Measurements from ENCODE around the gene CYB5R4. TPM values are rescaled to one million over a fixed set of nuclear protein-coding genes. Genes with fewer than 3 reads are reported as not detected.

Gene CYB5R4
- total RNA-seq, 8 experiments from 2014 or later = 2.3 to 15.2 (median 6.3) TPM

DNA sequence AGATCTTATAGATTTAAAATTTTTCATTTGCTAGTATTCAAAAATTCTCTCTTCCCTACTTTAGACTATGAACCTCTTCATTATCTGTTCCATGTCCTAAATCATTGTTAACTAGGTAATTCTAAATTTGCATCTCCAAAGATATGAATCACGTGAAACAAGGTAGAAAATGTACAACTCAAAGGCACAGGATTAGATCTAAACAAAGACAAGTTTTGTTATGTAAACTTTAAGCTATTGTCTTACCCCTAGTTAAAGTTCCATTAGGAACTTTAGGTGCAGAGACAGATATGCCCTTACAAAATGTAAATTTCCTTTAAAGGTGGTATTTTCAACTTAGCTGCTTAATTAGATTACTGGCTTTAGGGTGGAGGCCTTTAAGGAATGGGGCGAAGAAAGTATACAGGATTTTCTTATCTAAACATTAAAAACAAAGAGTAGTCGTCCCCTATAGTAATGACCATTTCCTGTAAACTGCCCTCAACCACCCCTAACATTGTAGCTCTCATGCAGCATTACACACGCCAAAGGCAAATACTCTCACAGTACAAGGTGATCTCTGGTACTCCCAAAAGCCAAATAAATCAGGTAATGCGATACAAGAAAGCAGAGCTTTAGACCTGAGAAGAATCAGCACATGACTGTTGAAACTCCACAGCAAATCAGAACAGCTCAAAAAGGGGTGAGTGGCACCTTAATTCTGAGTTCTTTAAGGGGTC, 116.7 kb downstream of the CYB5R4 start:
- H3K4me3 ChIP-seq = no peak overlapping the region
- H3K4me1 ChIP-seq (replicated peaks in 1 of 2) = peaks cover 0 to 2% of the 10 kb centered on the region in 2 donors
- no peak overlapping the region for H3K27ac ChIP-seq
- in situ Hi-C loops (cut with MboI; ENCODE audit: low pct_unique_long_range_greater_than_20kb in 2 of 9, low sequenced_read_pairs in 9 of 9, unreplicated experiment in 9 of 9) = no loop called here
- 40 to 100% (median 76%) methylated on average over 1 to 5 of the region's 5 CpGs for WGBS, 10 experiments
- no peak for ATAC-seq (replicated peaks in 6 of 8)

DNA sequence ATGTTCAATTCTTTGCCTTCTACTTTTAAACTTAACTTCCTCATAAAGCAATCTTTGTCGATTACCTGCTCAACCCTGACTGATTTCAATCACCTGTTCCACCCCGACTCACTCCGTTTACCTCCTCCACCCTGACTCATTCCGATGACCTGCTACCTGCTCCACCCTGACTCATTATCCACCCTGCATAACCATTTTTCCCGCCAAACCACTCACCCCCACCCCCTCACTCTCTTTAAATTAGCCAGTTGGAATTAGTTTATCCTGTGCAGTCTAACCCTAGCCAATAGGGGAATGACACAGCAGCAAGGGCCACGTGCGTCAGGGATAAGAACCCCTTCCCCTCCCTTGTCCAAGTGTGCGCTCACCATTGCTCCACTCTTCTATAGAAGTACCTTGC, 117.4 kb downstream of the CYB5R4 start:
- Histone ChIP-seq H3K27ac (no peak overlapping the region), H3K4me3 (no peak overlapping the region), H3K4me1 (replicated peaks in 1 of 2) (peaks cover 0 to 2% of the 10 kb centered on the region in 2 donors)
- no peak for ATAC-seq (replicated peaks in 6 of 8)
- 90 to 100% (median 95%) methylated on average over 1 to 8 of the region's 8 CpGs for WGBS, 10 experiments
- in situ Hi-C loops (cut with MboI; ENCODE audit: low pct_unique_long_range_greater_than_20kb in 2 of 9, low sequenced_read_pairs in 9 of 9, unreplicated experiment in 9 of 9) = no loop called here

DNA sequence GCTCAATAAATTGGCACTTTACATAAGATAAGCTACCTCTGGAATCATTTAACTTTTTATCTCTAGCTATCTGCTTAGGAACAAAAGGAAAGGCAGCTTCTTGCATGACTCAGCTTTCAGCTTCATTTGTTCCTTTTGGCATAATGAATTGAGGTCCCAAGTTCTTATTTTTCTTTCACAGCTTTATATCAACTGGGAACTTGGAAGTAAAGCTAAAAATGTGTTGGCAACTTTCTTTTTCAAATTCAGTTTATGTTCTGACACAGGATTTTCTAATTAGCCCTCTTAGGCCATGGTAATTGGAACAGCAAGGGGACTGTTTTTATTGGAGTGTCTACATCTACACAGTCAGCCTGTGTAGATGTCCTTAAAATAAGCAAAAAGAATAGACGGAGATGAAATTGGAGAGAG, 118.8 kb downstream of the CYB5R4 start:
- Histone ChIP-seq H3K4me1 (replicated peaks in 1 of 2) (peaks cover 0 to 2% of the 10 kb centered on the region in 2 donors), H3K27ac (no peak overlapping the region), H3K4me3 (no peak overlapping the region)
- in situ Hi-C loops (cut with MboI; ENCODE audit: low pct_unique_long_range_greater_than_20kb in 2 of 9, low sequenced_read_pairs in 9 of 9, unreplicated experiment in 9 of 9) = no loop called here
- WGBS, 10 experiments = 0 to 83% (median 45%) methylated on average over 1 of the region's 1 CpG; no CpG with 5 or more reads in 2 of the 10 experiments
- ATAC-seq (replicated peaks in 6 of 8) = no peak

DNA sequence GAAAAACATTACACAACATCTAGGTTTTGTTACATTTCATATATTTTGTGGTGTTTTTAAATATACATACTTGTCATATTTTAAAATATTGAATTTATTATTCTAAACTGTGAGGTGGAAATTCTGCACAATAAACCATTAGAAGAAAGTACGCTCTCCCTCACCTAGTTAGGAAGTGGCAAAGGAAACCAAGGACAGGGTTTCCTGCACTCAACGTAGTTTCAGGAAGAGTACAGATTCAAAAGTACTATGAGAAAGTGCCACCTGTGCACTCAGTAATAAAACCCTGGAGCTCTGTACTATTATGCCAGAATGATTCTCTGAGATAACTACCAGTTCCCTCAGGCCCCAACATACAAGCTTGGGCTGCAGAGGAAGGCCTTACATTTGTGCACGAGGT, 119.5 kb downstream of the CYB5R4 start:
- ATAC-seq (replicated peaks in 6 of 8) = no peak
- in situ Hi-C loops (cut with MboI; ENCODE audit: low pct_unique_long_range_greater_than_20kb in 2 of 9, low sequenced_read_pairs in 9 of 9, unreplicated experiment in 9 of 9) = no loop called here
- H3K27ac ChIP-seq = no peak overlapping the region
- no peak overlapping the region for H3K4me3 ChIP-seq
- H3K4me1 ChIP-seq (replicated peaks in 1 of 2) = peaks cover 0 to 2% of the 10 kb centered on the region in 2 donors
- WGBS, 10 experiments = 0 to 100% (median 74%) methylated on average over 1 to 3 of the region's 3 CpGs; no CpG with 5 or more reads in 1 of the 10 experiments

DNA sequence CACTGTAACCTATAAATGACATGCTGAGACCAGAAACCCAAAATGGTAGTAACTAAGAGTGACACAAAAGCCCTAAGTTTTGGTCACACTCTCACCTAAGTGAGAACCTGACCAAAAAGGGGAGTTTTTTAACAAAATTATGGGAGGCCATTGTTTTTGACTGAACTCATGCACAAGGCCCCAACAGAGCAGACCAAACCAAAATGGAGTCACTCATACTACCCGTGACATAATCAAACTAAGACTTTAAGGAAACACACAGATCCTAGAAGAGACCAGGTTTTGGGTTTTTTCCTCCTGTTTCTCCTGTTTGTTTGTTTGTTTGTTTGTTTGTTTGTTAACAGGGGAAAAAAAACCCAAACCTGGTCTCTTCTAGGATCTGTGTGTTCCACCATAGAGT, 124.9 kb downstream of the CYB5R4 start:
- in situ Hi-C loops (cut with MboI; ENCODE audit: low pct_unique_long_range_greater_than_20kb in 2 of 9, low sequenced_read_pairs in 9 of 9, unreplicated experiment in 9 of 9) = no loop called here
- Histone ChIP-seq H3K4me1 (replicated peaks in 1 of 2) (no peaks in the 10 kb centered on the region), H3K4me3 (no peak overlapping the region), H3K27ac (no peak overlapping the region)
- 20 to 86% (median 45%) methylated on average over 1 of the region's 1 CpG; no CpG with 5 or more reads in 2 of the 10 experiments for WGBS, 10 experiments
- no peak for ATAC-seq (replicated peaks in 6 of 8)

DNA sequence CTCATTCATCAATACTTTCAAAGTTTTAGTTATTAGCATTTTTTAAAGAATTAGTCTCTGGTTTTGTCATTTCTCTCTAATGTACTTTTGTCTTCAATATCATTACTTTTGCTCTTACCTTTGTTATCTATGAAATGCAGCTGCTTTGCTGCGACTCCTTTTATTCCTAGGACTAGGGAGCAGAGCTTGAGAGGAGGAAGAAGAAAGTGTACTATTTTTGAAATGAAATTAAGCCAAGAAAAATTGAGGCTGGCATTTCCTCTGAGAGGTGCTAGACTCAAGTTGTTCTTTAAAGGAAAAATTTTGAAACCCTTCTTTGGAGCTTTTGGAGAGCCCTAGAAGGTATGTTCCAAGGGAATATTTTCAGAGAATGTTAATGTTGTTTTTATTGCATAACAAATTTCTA, 125.8 kb downstream of the CYB5R4 start:
- in situ Hi-C loops (cut with MboI; ENCODE audit: low pct_unique_long_range_greater_than_20kb in 2 of 9, low sequenced_read_pairs in 9 of 9, unreplicated experiment in 9 of 9) = no loop called here
- Histone ChIP-seq H3K4me1 (replicated peaks in 1 of 2) (no peaks in the 10 kb centered on the region), H3K4me3 (no peak overlapping the region), H3K27ac (no peak overlapping the region)
- 31 to 100% (median 93%) methylated on average over 1 of the region's 1 CpG; no CpG with 5 or more reads in 1 of the 10 experiments for WGBS, 10 experiments
- ATAC-seq (replicated peaks in 6 of 8) = no peak

DNA sequence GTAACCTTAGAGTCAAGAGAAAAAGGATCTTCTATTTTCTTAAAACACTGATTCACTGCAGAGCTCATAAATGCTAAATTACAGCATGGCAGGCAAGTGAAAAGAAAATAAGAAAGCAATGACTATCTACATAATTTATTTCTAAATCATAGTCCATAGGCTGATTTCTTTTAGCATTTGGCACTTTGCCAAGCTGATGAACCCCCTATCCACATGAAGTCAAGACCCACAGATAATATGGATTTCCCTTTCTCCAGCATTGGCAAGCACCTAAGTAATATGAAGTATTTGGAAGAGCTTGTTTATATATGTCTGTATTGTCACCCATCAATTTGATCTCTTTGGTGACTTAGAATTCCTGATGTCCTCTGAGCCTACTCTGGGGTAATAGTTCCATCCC, 126.2 kb downstream of the CYB5R4 start:
- in situ Hi-C loops (cut with MboI; ENCODE audit: low pct_unique_long_range_greater_than_20kb in 2 of 9, low sequenced_read_pairs in 9 of 9, unreplicated experiment in 9 of 9) = no loop called here
- no peak overlapping the region for H3K4me3 ChIP-seq
- no peak overlapping the region for H3K27ac ChIP-seq
- no peaks in the 10 kb centered on the region for H3K4me1 ChIP-seq (replicated peaks in 1 of 2)
- ATAC-seq (replicated peaks in 6 of 8) = no peak

DNA sequence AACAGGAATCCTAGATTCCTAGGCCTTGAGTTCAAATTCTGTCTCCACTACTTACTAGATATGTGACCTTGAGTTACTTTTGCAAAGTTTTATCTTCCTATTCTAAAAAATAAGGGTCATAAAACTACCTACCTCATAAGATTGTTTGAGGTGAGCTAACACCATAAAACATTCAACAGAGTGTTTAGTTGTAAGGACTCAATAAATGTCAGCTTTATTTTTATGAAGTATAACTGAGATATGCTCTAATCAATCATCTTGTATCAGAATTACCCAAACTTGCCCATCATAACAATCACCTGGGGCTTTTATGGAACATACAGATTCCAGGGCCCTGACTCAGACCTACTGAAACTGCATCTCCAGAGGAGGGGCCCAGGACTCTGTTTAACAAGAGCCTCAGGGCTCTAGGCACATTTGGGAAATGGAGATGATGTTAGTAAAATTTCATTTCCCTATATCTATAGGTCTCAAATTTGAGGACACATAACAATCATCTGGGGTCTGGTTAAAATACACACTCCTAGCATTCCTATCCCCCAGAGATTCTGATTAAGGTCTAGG, 138.6 kb downstream of the CYB5R4 start:
- ATAC-seq (replicated peaks in 6 of 8) = no peak
- no peak overlapping the region for H3K27ac ChIP-seq
- in situ Hi-C loops (cut with MboI; ENCODE audit: low pct_unique_long_range_greater_than_20kb in 2 of 9, low sequenced_read_pairs in 9 of 9, unreplicated experiment in 9 of 9) = no loop called here

DNA sequence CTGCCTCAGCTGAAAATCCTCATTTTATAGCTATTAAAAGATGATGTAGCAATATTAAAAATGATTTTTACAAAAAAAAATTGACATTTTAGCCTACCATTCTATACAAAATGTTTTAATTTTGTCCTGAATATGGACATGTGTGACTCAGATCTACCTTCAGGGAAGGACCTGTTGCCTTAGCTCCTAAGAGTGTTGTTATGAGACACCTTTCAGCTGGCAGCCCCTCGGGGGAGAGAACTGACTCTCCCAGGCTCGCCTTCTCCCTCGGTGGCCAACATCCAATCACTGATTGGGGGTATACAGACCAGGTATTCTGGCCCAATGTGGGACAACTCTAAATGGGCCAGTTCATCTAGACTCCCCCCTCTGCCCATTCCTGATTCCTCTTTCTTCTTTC, 141.6 kb downstream of the CYB5R4 start:
- Histone ChIP-seq H3K4me3 (no peak overlapping the region), H3K27ac (no peak overlapping the region), H3K4me1 (replicated peaks in 1 of 2) (peaks cover 17 to 19% of the 10 kb centered on the region in 2 donors)
- in situ Hi-C loops (cut with MboI; ENCODE audit: low pct_unique_long_range_greater_than_20kb in 2 of 9, low sequenced_read_pairs in 9 of 9, unreplicated experiment in 9 of 9) = no loop called here
- ATAC-seq (replicated peaks in 6 of 8) = no peak
- 36 to 100% (median 96%) methylated on average over 1 to 3 of the region's 3 CpGs; no CpG with 5 or more reads in 3 of the 10 experiments for WGBS, 10 experiments

More for the DNA sequence above, 138.6 kb downstream of the CYB5R4 start:
- Histone ChIP-seq H3K4me3 (no peak overlapping the region), H3K4me1 (replicated peaks in 1 of 2) (peaks cover 7 to 10% of the 10 kb centered on the region in 2 donors)

DNA sequence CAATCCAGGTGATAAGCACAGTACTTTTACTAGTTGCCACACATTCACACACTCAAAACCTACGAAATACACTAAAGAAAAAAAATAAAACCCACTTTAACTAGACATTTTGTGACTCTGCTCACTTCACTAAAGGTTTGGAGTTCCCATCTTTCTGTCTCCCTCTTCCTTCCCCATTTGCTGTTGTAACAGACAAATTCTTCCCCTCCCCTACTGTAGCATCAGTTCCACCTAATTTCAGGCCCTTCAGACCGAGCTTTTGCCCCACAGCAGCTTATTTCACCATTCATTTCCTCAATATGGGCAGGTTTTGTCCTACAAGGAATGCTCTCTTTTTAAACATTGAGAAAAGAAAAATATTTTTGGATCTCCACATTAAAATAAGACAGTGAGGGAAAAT, 142.7 kb downstream of the CYB5R4 start:
- H3K27ac ChIP-seq = no peak overlapping the region
- in situ Hi-C loops (cut with MboI; ENCODE audit: low pct_unique_long_range_greater_than_20kb in 2 of 9, low sequenced_read_pairs in 9 of 9, unreplicated experiment in 9 of 9) = no loop called here
- WGBS, 10 experiments = 0 to 100% (median 82%) methylated on average over 1 to 2 of the region's 2 CpGs
- H3K4me1 ChIP-seq (replicated peaks in 1 of 2) = peaks cover 17 to 19% of the 10 kb centered on the region in 2 donors
- ATAC-seq (replicated peaks in 6 of 8) = no peak
- H3K4me3 ChIP-seq = no peak overlapping the region

DNA sequence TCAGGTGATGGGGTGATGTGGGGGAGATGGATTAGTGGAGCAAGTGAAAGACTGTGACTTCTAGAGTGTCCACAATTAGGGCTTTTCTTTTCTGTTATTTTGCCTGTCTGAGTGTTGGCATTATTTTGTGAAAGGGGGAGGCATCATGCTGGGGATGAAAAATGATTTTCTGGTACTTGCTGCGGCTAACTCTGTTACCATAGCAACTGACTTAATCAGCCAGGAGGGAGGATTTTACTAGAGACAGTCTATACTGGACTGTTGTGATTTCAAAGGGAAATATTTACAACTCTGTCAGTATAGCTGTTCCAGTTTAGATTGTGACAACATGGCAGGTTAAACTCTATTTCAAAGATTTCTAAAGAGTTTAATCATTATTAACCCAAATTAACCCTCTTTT, 143.6 kb downstream of the CYB5R4 start:
- in situ Hi-C loops (cut with MboI; ENCODE audit: low pct_unique_long_range_greater_than_20kb in 2 of 9, low sequenced_read_pairs in 9 of 9, unreplicated experiment in 9 of 9) = no loop called here
- H3K4me3 ChIP-seq = no peak overlapping the region
- peak in 5 of 8 experiments; percentile 89 to 96 (median 94) for ATAC-seq (replicated peaks in 6 of 8)
- no peak overlapping the region for H3K27ac ChIP-seq
- peaks cover 17 to 19% of the 10 kb centered on the region in 2 donors for H3K4me1 ChIP-seq (replicated peaks in 1 of 2)
- WGBS, 10 experiments = 0 to 25% (median 5%) methylated on average over 1 of the region's 1 CpG; no CpG with 5 or more reads in 4 of the 10 experiments

DNA sequence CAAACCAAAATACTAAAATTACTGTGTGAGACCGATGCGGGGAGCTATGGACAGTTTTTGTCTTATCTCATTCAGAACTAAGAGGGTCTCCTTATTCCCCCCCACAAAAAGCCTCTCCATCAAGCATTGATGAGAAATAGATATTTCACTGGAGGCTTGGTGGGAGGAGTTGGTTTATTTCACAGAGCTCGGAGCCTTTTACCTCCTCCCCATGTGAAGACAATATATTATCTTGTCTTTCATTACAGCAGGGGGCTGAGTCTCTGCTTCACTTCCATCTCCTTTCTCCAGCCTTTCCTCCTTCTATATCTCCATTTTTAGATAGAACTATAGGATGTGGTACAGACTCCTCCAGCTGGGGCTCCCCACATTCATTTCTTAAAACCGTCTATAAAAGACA, 144.2 kb downstream of the CYB5R4 start:
- in situ Hi-C loops (cut with MboI; ENCODE audit: low pct_unique_long_range_greater_than_20kb in 2 of 9, low sequenced_read_pairs in 9 of 9, unreplicated experiment in 9 of 9) = no loop called here

DNA sequence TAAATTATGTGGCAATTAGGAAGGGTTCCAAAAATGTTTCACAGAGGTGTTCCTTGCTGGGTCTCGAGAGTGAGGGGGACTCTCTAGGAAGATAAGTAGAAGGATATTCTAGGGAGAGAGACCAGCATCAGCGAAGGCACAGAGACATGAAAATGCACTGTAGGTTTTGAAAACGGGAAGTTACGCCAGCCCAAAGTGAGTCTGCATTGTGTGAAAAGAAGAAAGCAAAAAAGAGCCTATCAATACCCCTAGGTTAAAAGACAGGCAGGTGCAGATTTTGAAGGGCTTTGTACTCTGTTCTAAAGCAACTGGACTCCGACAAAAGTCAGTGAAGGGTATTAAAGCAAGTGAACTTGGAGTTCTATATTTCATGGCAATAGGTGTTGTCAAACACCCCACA, 148.4 kb downstream of the CYB5R4 start:
- ATAC-seq (replicated peaks in 6 of 8) = no peak
- peaks cover 7 to 14% of the 10 kb centered on the region in 2 donors for H3K4me1 ChIP-seq (replicated peaks in 1 of 2)
- H3K27ac ChIP-seq = no peak overlapping the region
- in situ Hi-C loops (cut with MboI; ENCODE audit: low pct_unique_long_range_greater_than_20kb in 2 of 9, low sequenced_read_pairs in 9 of 9, unreplicated experiment in 9 of 9) = no loop called here
- no peak overlapping the region for H3K4me3 ChIP-seq
- 0 to 92% (median 82%) methylated on average over 1 to 4 of the region's 5 CpGs for WGBS, 10 experiments

More for the DNA sequence above, 144.2 kb downstream of the CYB5R4 start:
- Histone ChIP-seq H3K27ac (no peak overlapping the region), H3K4me1 (replicated peaks in 1 of 2) (peaks cover 17 to 19% of the 10 kb centered on the region in 2 donors), H3K4me3 (no peak overlapping the region)
- 5 to 72% (median 51%) methylated on average over 1 to 4 of the region's 4 CpGs for WGBS, 10 experiments
- peak in 5 of 8 experiments; percentile 8 to 52 (median 42) for ATAC-seq (replicated peaks in 6 of 8)

DNA sequence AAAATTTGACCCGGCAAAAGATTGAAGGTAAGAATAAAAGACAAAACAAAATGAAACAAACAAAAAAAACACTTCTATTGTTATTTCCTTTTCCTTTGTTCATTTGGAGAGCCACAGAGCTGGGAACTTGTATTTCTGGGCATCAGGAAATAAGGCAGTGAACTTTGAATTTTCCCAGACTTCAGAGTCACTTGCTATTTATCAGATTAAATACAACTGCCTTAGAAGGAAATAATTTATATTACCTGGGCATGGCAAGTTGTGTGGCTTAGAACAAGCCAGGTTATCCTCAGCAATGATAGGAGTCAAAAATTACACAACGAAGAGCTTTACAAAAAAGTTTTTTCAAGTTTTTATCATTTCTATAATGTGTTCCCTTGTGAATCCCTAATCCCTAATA, 153.9 kb downstream of the CYB5R4 start:
- in situ Hi-C loops (cut with MboI; ENCODE audit: low pct_unique_long_range_greater_than_20kb in 2 of 9, low sequenced_read_pairs in 9 of 9, unreplicated experiment in 9 of 9) = no loop called here
- ATAC-seq (replicated peaks in 6 of 8) = no peak

More for the DNA sequence above, 153.9 kb downstream of the CYB5R4 start:
- Histone ChIP-seq H3K4me3 (no peak overlapping the region), H3K4me1 (replicated peaks in 1 of 2) (peaks cover 0 to 4% of the 10 kb centered on the region in 2 donors), H3K27ac (no peak overlapping the region)
- WGBS, 10 experiments = 25 to 93% (median 85%) methylated on average over 1 to 2 of the region's 2 CpGs
